Stimulated activated CD4-positive, alpha-beta T cell treated with anti-CD3 and anti-CD28 coated beads, Interleukin-12 subunit alpha, Interleukin-12 subunit beta, amount 100 ng/mL, for 48 hours (primary cell): ENCODE results near the gene SMOC1.

Source experiments
- DNase-seq, 3 donors: peaks; one replicate each; pipeline ENCODE4 v3.0.0-alpha.2; 2020; ENCODE audit warnings: low read depth in 2 of 3, low spot score in 1 of 3

Gene SMOC1

GRCh38 chr14:70033561-70033960 lies 154.3 kb downstream of the SMOC1 start:
- no peak for DNase-seq

DNA sequence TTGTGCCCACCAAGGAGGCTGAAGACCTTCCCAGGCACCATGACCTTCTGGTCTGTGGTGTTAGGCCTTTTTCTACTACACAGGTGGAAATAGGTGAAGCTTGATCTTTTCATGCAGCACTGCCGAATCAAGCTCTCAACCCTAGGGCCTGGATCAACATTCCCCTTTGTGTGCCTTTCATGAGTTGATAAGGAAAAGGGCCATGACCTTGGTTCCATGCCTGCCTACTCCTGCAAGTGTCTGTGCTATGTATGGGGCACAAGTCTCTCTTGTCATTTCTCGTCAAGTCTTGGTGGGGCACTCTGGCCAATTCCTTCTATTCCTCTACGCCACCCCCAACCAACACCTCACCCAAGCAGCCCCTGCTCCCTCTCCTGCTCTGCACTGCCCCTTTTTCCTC lies 155.0 kb downstream of the SMOC1 start:
- no peak for DNase-seq

DNA sequence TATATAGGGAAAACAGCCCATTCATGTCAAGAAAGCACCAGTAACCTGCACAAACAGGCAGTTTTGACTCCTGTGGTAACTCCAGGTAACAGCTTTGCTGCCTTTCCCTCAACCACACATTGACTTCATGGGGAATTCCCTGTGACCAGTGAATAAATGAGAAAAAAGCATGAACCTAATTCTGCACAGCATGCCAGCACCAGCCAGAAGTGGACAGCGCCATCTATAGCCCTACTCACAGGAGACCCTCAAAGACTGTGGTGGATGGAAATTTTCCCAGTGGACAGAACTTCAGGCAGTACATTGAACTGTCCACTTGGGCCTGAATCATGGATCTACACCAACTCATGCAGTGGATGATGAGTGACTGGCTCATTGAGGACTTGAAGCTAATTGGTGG lies 157.4 kb downstream of the SMOC1 start:
- no peak for DNase-seq

DNA sequence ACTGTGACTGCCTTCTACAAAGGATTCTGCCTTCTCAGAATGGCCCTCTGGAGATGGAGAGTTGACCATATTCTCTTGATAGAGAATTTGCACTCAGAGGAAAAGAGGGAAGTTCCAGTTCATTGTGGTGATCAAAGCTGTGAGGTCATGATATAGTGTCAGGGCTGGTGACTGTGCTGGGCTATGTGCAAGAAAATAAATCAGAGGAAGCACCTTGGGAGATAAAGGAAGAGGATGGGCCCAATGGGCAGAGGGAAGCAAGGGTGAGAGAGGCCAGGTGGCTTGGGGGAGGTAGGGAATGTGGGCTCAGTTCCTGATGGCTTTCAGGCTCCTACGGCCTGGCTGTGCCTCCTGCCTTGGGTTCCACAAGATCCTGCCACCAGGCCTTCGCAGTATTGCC lies 163.8 kb downstream of the SMOC1 start:
- DNase-seq = no peak

- DNase-seq = no peak
These were observed 166.1 kb downstream of the SMOC1 start for GRCh38 chr14:70045310-70045709.

DNA sequence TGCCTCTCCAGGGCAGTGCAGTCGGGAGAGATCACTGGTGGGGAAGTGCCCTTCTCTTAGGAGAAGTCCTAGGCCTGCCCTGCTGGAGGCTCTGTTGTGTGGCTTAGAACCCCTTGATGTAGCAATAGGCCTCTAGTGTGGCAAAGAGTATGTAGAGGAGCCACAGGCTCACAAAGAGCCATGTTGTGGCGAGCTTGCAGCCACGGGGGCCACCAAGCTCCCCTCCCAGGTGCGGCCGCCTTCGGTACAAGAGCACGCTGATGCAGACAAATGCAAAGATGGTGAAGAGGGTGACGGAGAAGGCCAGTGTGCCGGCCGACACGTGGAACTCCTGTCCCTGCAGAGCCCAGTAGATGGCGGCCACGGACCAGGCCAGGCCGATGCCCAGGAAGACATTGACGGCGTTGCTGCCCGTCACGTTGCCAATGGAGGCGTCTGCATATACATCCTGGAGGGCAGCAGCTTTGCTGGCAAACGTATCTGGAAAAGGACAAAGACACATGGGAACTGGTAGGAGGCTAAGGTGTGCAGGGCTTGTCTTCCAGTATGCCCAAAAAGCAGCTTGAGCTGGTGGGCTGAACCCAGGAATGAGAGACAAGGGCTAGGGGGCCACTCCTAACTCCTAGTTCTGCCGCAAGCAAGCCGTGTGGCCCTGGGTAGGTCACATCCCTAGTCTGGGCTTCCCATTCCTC lies 166.8 kb downstream of the SMOC1 start:
- DNase-seq = no peak

GRCh38 chr14:70047598-70048312 lies 168.5 kb downstream of the SMOC1 start:
- DNase-seq = no peak

GRCh38 chr14:70048313-70048654 lies 169.1 kb downstream of the SMOC1 start:
- DNase-seq = no peak

- DNase-seq = no peak
These were observed 170.4 kb downstream of the SMOC1 start for GRCh38 chr14:70049605-70050004.

DNA sequence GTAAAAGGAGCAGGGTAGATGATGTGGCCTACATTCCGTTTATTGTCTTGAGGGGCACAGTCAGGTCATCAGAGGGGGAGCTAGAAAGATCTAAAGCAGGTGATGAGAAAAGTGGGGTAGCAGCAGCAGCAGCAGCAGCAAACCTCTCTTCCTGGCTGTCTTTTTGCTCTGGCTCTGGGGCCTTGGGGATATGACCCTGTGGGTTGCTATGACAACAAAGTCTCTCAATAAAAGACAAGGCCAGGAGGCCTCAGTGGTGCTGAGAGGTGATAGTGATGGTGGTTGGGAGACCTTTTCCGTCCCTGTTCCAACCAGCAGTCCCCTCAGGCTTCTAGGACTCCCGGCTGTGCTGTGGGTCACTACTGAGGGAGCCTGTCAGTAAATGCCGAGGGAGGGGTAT lies 170.9 kb downstream of the SMOC1 start:
- DNase-seq = no peak

GRCh38 chr14:70052990-70053389 lies 173.8 kb downstream of the SMOC1 start:
- DNase-seq = peak in 1 of 3 donors; percentile 3

DNA sequence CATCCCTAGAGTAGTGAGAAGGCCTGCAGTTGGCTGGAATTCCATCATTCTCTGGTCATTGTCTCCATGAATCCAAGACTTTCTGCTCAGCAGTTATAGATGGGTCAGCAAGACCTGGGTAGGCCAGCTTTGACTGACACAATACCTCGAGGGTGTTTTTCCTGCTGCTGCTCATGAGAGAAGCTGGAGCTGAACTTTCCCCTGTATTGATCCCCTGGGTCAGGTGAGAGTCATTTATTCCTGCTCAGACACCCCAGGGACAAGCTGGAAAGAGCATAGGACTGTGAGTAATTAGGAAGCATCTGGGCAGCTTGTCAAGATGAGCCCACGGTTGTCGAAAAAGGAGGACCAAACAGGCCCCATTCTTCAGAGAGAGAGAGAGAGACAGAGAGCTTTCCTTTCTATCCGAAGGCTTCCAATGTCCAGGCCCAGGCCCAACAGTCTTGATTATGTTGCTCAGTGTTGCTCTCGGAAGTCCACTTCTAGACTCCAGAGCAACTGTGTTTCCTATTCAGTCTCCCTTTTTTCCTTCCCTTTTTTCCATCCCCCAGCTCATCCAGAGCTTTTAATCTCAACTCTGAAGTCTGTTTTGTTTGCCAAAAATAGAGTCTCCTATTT lies 178.4 kb downstream of the SMOC1 start:
- DNase-seq = no peak

- no peak for DNase-seq
These were observed 180.3 kb downstream of the SMOC1 start for GRCh38 chr14:70059545-70059944.

GRCh38 chr14:70061108-70061507 lies 181.9 kb downstream of the SMOC1 start:
- no peak for DNase-seq

DNA sequence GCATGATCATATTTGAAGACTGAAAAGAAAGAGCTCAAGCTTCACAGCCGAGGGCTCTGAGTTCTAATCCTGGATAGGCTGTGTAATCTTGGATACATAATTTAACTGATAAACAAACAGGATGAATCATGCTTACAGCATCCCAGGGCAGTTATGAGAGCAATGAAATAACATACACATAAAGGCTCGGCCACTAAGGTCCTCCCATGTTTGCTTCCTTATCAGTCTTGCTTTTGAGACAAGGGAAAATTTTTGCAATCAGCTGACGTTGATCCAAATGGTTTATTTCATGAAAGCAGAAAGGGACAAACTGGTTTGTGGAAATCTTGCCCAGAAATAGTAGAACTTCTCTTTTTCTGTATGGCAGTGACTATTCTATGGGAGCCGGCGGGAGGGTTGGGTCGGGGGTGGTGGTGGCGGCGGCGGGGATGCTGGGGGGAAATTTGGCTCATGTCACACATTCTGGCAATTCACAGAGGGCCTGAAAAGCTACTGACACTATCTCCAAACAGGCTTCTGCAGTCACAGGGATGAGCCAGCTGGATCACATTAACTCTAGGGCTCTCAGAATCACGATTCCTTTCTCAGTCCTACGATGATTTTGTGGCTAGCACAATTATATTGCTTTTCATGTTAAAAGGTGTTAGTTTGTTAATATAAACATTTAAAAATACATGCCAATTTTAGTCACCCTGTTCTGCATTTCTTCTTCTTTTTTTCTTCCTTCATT lies 185.1 kb downstream of the SMOC1 start:
- DNase-seq = no peak

DNA sequence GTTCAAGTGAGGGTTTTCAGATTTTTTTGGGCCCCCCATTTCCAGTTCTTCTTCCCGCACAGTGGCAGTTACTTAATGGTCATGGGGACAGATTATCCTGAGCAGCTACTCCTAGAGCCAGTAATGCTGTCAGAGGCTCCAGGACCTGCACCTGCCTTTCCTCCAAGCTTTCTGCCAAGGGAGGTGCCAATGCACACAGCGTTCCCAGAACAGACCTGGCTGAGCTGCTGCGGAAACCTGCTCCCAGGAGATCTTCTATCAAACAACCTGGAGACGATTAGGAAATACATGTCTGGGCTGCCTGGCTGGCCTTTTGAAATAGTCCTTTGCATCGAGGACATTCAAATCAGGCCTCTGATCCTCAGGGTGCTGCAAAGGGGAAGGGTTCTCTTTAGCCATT lies 188.6 kb downstream of the SMOC1 start:
- no peak for DNase-seq

DNA sequence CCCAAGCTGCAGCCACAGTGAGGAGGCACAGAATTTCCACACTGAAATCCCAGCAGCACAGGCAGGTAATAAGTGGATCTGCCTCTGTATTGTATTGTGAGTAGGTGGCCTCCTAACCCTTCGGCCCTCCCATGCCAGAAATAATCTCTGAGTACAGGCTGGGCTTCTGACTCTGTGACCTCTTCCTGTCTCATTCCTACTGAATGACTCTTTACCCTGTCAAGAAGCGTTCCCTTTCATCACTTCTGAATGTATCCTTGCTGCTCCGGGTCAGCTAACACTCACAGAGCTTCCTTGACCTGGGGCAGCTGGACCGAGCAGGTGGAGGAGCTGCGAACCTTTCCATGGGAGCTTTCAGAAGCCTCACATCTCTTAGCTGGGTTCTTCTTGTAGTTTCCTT lies 190.0 kb downstream of the SMOC1 start:
- no peak for DNase-seq

- DNase-seq = peak; percentile 38 to 57 (median 50)
These were observed 194.8 kb downstream of the SMOC1 start for GRCh38 chr14:70073924-70074566.

DNA sequence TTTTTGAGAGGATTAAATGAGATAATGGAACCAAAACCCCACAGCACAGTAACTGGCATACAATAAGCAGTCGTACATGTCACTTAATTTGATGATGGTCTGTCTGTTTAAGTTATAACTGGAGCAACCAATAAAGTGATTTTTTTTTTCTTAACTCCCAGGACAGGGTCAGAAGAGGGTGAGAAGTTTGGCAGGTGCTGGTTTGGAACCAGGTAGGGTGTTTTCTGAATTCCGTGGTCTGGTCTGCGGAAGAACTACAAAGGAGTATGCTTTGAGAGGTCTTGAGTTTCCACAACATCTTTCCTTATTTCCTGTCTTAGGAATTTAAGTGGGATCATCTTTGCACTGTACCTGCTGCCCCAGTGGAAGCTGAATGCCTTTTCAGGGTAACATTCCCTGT lies 197.8 kb downstream of the SMOC1 start:
- DNase-seq = no peak

DNA sequence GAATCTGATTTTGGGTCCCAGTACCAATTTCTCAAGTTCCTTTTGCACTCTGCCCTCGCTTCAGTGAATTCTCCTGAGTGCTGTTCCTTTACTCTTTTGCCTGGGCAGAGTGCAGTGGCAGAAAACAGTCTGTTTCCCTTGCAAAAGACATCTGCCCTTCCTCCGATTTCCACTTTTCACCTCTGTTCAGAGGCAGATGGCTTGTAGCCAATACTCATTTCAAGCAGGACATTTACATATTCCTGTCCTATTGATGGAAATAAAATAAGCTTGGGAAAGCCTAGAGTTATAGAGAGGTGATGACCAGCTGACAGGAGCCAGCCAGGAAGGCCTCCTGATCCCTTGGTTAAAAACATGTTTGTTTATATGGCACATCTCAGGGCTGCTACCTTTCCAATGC lies 198.5 kb downstream of the SMOC1 start:
- DNase-seq = no peak

GRCh38 chr14:70078329-70078728 lies 199.1 kb downstream of the SMOC1 start:
- no peak for DNase-seq
